ENCODE results near the gene NMNAT2. TPM values are rescaled to one million over a fixed set of nuclear protein-coding genes. Genes with fewer than 3 reads are reported as not detected.

The NMNAT2 gene
- total RNA-seq, 1 experiment from 2014 or later = 0.39 TPM

- BruUV-seq (replicated peaks) = no TSS peak
- Histone ChIP-seq H3K4me1 (ENCODE audit: control insufficient read depth, insufficient read depth, low read length) (no peaks in the 10 kb centered on the region), H3K4me3 (ENCODE audit: low read depth in 2 of 2, low read length in 2 of 2) (no peak overlapping the region), H3K27ac (ENCODE audit: low read length) (no peak overlapping the region), H3K36me3 (ENCODE audit: control insufficient read depth, insufficient read depth, low read length) (no peaks in the 10 kb centered on the region), H3K9me3 (ENCODE audit: control insufficient read depth, insufficient read depth, low read depth, low read length) (no peaks in the 10 kb centered on the region), H3K27me3 (ENCODE audit: control insufficient read depth, insufficient read depth, low read length) (no peaks in the 10 kb centered on the region)
- ChIA-PET POLR2A (no interaction called here), CTCF (no interaction called here)
- intact Hi-C loops (cut with micrococcal nuclease; ENCODE audit: unreplicated experiment) = no loop called here
- TF ChIP-seq CTCF (IDR thresholded peaks at IDR 0.05) = no peak
- DNase-seq (ENCODE audit: low read depth, low spot score) (no peak), ATAC-seq (no peak; the same call in 1 of the 2 replicates)
- in situ Hi-C loops (cut with HindIII; ENCODE audit: low pct_unique_long_range_greater_than_20kb, low sequenced_read_pairs) = no loop called here
Observed at GRCh38 chr1:183319051-183319450, 99.1 kb downstream of the NMNAT2 start.

GRCh38 chr1:183318433-183318832 lies 99.7 kb downstream of the NMNAT2 start:
- in situ Hi-C loops (cut with HindIII; ENCODE audit: low pct_unique_long_range_greater_than_20kb, low sequenced_read_pairs) = no loop called here

GRCh38 chr1:183315991-183316758 lies 102.0 kb downstream of the NMNAT2 start:
- Histone ChIP-seq H3K36me3 (ENCODE audit: control insufficient read depth, insufficient read depth, low read length) (no peaks in the 10 kb centered on the region), H3K4me1 (ENCODE audit: control insufficient read depth, insufficient read depth, low read length) (no peaks in the 10 kb centered on the region), H3K27ac (ENCODE audit: low read length) (no peak overlapping the region), H3K27me3 (ENCODE audit: control insufficient read depth, insufficient read depth, low read length) (no peaks in the 10 kb centered on the region), H3K4me3 (ENCODE audit: low read depth in 2 of 2, low read length in 2 of 2) (no peak overlapping the region), H3K9me3 (ENCODE audit: control insufficient read depth, insufficient read depth, low read depth, low read length) (no peaks in the 10 kb centered on the region)
- no TSS peak for BruUV-seq (replicated peaks)
- no peak for ATAC-seq
- CTCF ChIA-PET = no interaction called here
- POLR2A ChIA-PET = no interaction called here
- no peak for DNase-seq (ENCODE audit: low read depth, low spot score)
- intact Hi-C loops (cut with micrococcal nuclease; ENCODE audit: unreplicated experiment) (no loop called here), in situ Hi-C loops (cut with HindIII; ENCODE audit: low pct_unique_long_range_greater_than_20kb, low sequenced_read_pairs) (no loop called here)
- TF ChIP-seq TCF7L2 (IDR thresholded peaks at IDR 0.05; ENCODE audit: low read depth, low read length) = no peak
- no peak for TF ChIP-seq POLR2AphosphoS5 (IDR thresholded peaks at IDR 0.05; ENCODE audit: low read depth, low read length)
- TF ChIP-seq SIN3A (IDR thresholded peaks at IDR 0.05; ENCODE audit: borderline replicate concordance, insufficient read depth, low read depth, low read length) = no peak
- TF ChIP-seq REST (IDR thresholded peaks at IDR 0.05; ENCODE audit: insufficient read depth in 1 of 2, low read depth in 2 of 2, low read length in 1 of 2) = no peak
- no peak for TF ChIP-seq CTCF (IDR thresholded peaks at IDR 0.05)

More at GRCh38 chr1:183318433-183318832, 99.7 kb downstream of the NMNAT2 start:
- BruUV-seq (replicated peaks) = no TSS peak
- ChIA-PET POLR2A (no interaction called here), CTCF (no interaction called here)
- no peaks in the 10 kb centered on the region for H3K9me3 ChIP-seq (ENCODE audit: control insufficient read depth, insufficient read depth, low read depth, low read length)
- no peaks in the 10 kb centered on the region for H3K4me1 ChIP-seq (ENCODE audit: control insufficient read depth, insufficient read depth, low read length)
- H3K36me3 ChIP-seq (ENCODE audit: control insufficient read depth, insufficient read depth, low read length) = no peaks in the 10 kb centered on the region
- H3K27me3 ChIP-seq (ENCODE audit: control insufficient read depth, insufficient read depth, low read length) = no peaks in the 10 kb centered on the region
- H3K27ac ChIP-seq (ENCODE audit: low read length) = no peak overlapping the region
- no peak overlapping the region for H3K4me3 ChIP-seq (ENCODE audit: low read depth in 2 of 2, low read length in 2 of 2)
- intact Hi-C loops (cut with micrococcal nuclease; ENCODE audit: unreplicated experiment) = no loop called here
- TF ChIP-seq SIN3A (IDR thresholded peaks at IDR 0.05; ENCODE audit: borderline replicate concordance, insufficient read depth, low read depth, low read length) = no peak
- peak; percentile 65 for TF ChIP-seq CTCF (IDR thresholded peaks at IDR 0.05)
- ATAC-seq (peak; percentile 91), DNase-seq (ENCODE audit: low read depth, low spot score) (peak; percentile 27)

Data from Panc1 (cell line).